GM06990 (cell line): ENCODE results near the gene FGF7.

Experiments used
- DNase-seq: peaks from one replicate; pipeline ENCODE4 v3.0.0-alpha.2; 2011; ENCODE audit not compliant: insufficient read length; ENCODE audit errors: extremely low read depth
- H3K27me3 ChIP-seq: replicated peaks from 2 replicates; pipeline ENCODE4 v1.6.0; 2011; ENCODE audit warnings: low read length; ENCODE audit not compliant: control insufficient read depth, insufficient read depth
- H3K36me3 ChIP-seq: 2 replicates; pipeline ENCODE4 v1.5.1; 2011; ENCODE audit warnings: low read length; ENCODE audit not compliant: control insufficient read depth, insufficient read depth
- H3K4me3 ChIP-seq: replicated peaks from 2 replicates; pipeline ENCODE4 v1.5.1; 2011; ENCODE audit warnings: low read depth, mild to moderate bottlenecking, control low read depth, low read length
- CTCF ChIP-seq: IDR thresholded peaks from 2 replicates; pipeline ENCODE4 v1.5.1; 2011; ENCODE audit warnings: low read length, control low read depth, mild to moderate bottlenecking, inconsistent platforms; ENCODE audit not compliant: insufficient read depth, poor library complexity, severe bottlenecking

The FGF7 gene

GRCh38 chr15:49439678-49440395 is 16.8 kb downstream of the FGF7 start:
- H3K36me3 ChIP-seq = no peaks in the 10 kb centered on the region
- H3K4me3 ChIP-seq = no peak overlapping the region
- DNase-seq = no peak
- no peak for TF ChIP-seq CTCF
- no peaks in the 10 kb centered on the region for H3K27me3 ChIP-seq

DNA sequence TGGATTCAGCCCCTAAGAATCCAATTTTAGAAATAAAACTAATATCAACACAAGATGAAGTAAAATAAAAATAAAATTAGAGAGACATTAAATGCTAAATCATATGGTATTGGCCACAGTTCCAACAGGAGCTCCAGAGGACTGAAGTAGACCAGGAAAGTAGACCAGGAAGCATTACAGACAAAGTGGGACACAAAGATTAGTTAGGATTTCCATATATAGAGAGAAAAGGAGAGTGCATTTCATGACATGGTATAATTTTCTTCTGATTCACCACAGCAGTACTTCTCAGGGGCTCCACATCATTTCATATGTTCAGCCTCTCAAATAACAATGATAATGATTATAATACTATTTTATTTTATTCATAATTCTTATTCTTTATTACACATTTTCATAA is 18.3 kb downstream of the FGF7 start:
- TF ChIP-seq CTCF = no peak
- no peak overlapping the region for H3K4me3 ChIP-seq
- DNase-seq = no peak
- no peaks in the 10 kb centered on the region for H3K36me3 ChIP-seq
- H3K27me3 ChIP-seq = no peaks in the 10 kb centered on the region

DNA sequence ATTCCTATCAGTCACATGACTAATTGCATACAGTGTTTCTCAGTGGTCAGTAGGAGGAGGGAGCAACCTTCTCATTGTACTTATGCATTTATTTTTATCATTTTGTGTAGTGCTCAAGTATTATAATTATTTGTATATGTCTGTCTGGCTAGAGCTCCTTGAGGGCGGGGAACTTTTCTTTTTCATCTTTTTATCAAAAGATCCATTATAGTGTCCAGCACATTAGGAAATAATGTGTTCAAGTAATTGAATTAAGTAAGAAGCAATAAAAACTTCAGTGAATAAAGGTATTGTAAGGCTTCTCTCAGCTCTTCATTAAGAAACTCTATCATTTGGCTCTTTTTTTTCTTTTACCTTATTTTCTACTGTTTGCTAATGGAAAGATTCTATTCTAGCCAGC is 18.8 kb downstream of the FGF7 start:
- no peaks in the 10 kb centered on the region for H3K36me3 ChIP-seq
- no peaks in the 10 kb centered on the region for H3K27me3 ChIP-seq
- H3K4me3 ChIP-seq = no peak overlapping the region
- no peak for TF ChIP-seq CTCF
- DNase-seq = no peak

GRCh38 chr15:49452595-49452994 is 29.6 kb downstream of the FGF7 start:
- no peaks in the 10 kb centered on the region for H3K27me3 ChIP-seq
- no peak for TF ChIP-seq CTCF
- no peak for DNase-seq
- H3K36me3 ChIP-seq = no peaks in the 10 kb centered on the region
- no peak overlapping the region for H3K4me3 ChIP-seq

GRCh38 chr15:49456166-49456565 is 33.1 kb downstream of the FGF7 start:
- Histone ChIP-seq H3K27me3 (no peaks in the 10 kb centered on the region), H3K4me3 (no peak overlapping the region), H3K36me3 (no peaks in the 10 kb centered on the region)
- no peak for TF ChIP-seq CTCF
- DNase-seq = no peak

- Histone ChIP-seq H3K4me3 (no peak overlapping the region), H3K36me3 (no peaks in the 10 kb centered on the region), H3K27me3 (no peaks in the 10 kb centered on the region)
- TF ChIP-seq CTCF = no peak
- no peak for DNase-seq
Measured at GRCh38 chr15:49458145-49458544, 35.1 kb downstream of the FGF7 start.
